Thoracic aorta (tissue), 2 donors: ENCODE measurements around the gene MYADML2. TPM values are rescaled to one million over a fixed set of nuclear protein-coding genes. Genes with fewer than 3 reads are reported as not detected.

Source experiments
- ATAC-seq: fragments of 150-250 bp; one replicate; pipeline ENCODE4 v1.8.0; 2017; ENCODE audit warnings: low read depth; ENCODE audit not compliant: insufficient number of reproducible peaks, low FRiP score
- DNase-seq: peaks from one replicate; pipeline ENCODE4 v3.0.0-alpha.2; 2020; ENCODE audit warnings: low spot score
- H3K27ac ChIP-seq, 2 donors: fragments of 200-600 bp; sonication (generic); 1 replicate in 1 of 2; 2 replicates in 1 of 2; pipeline ENCODE4 v1.5.1; 2016; ENCODE audit warnings: mild to moderate bottlenecking in 2 of 2, moderate library complexity in 2 of 2
- H3K27me3 ChIP-seq: fragments of 200-600 bp; sonication (generic); replicated peaks from 2 replicates; pipeline ENCODE4 v1.6.0; 2016; ENCODE audit warnings: mild to moderate bottlenecking; ENCODE audit not compliant: insufficient read depth
- H3K36me3 ChIP-seq: fragments of 200-600 bp; sonication (generic); one replicate; pipeline ENCODE4 v1.5.1; 2016
- H3K4me1 ChIP-seq, 2 donors: fragments of 200-600 bp; sonication (generic); 1 replicate in 1 of 2; 2 replicates in 1 of 2; pipeline versions ENCODE4 v1.5.1 to v1.6.0; 2016; ENCODE audit warnings: low read depth in 2 of 2, mild to moderate bottlenecking in 1 of 2; ENCODE audit not compliant: control insufficient read depth in 1 of 2
- H3K4me3 ChIP-seq: fragments of 200-600 bp; sonication (generic); 2 replicates; pipeline ENCODE4 v1.5.1; 2016; ENCODE audit warnings: mild to moderate bottlenecking
- H3K9me3 ChIP-seq: fragments of 200-600 bp; sonication (generic); 2 replicates; pipeline ENCODE4 v1.5.1; 2016
- total RNA-seq, 2 donors: library from RNA; depleted of rRNA; stranded (reverse); fragments of >200 nt; gene quantifications; one replicate each; pipeline versions ENCODE4 v1.1.0 to v1.2.3, GENCODE V29; 2016
- TF ChIP-seq, protein P1 (sequence below): fragments of 200-600 bp; sonication (generic); IDR thresholded peaks from one replicate; pipeline ENCODE4 v1.5.1; 2019; ENCODE audit warnings: antibody characterized with exemption

The MYADML2 gene
- total RNA-seq, 2 donors from 2014 or later = not detected

DNA sequence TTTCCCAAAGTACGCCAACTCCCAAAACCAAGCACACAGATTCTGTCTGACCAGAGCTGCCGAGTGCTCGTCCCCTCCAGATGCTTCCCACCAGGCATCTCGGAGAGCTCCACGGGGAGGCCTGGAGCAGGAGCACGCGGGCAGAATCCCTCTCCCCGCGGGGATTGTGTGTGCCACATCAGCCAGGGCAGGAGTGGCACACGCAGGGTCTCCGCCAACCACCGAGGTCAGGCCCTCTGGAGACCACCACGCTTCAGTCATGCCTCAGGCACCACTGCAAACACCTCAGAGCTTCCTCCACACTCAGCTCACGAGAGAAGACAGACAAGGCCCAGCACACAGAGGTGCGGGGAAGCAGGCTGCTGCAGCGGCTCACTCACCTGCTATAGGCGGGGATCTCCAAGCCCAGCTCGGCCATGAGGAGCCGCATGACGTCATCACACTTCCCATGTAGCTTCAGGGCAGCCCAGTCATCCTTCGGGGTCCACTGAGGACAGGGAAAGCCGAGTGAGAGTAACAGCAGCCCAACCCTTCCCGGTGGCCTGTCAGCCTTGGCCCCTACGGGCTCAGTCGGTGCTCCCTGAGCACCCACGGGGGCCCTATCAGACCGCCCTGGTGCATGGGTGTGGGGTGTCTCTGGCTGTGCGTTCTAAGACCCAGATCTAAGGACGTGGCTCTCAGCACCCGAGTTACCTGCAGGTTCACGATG lies 33.5 kb downstream of the MYADML2 start:
- DNase-seq (no peak), ATAC-seq (no peak)
- H3K4me3 ChIP-seq = no peak overlapping the region
- peaks cover 28% of the 10 kb centered on the region for H3K36me3 ChIP-seq
- H3K27me3 ChIP-seq = no peaks in the 10 kb centered on the region
- peaks cover 19 to 30% of the 10 kb centered on the region in 2 donors for H3K4me1 ChIP-seq
- no peaks in the 10 kb centered on the region for H3K9me3 ChIP-seq
- no peak overlapping the region for H3K27ac ChIP-seq
- TF ChIP-seq, protein P1, sequence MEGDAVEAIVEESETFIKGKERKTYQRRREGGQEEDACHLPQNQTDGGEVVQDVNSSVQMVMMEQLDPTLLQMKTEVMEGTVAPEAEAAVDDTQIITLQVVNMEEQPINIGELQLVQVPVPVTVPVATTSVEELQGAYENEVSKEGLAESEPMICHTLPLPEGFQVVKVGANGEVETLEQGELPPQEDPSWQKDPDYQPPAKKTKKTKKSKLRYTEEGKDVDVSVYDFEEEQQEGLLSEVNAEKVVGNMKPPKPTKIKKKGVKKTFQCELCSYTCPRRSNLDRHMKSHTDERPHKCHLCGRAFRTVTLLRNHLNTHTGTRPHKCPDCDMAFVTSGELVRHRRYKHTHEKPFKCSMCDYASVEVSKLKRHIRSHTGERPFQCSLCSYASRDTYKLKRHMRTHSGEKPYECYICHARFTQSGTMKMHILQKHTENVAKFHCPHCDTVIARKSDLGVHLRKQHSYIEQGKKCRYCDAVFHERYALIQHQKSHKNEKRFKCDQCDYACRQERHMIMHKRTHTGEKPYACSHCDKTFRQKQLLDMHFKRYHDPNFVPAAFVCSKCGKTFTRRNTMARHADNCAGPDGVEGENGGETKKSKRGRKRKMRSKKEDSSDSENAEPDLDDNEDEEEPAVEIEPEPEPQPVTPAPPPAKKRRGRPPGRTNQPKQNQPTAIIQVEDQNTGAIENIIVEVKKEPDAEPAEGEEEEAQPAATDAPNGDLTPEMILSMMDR = no peak

DNA sequence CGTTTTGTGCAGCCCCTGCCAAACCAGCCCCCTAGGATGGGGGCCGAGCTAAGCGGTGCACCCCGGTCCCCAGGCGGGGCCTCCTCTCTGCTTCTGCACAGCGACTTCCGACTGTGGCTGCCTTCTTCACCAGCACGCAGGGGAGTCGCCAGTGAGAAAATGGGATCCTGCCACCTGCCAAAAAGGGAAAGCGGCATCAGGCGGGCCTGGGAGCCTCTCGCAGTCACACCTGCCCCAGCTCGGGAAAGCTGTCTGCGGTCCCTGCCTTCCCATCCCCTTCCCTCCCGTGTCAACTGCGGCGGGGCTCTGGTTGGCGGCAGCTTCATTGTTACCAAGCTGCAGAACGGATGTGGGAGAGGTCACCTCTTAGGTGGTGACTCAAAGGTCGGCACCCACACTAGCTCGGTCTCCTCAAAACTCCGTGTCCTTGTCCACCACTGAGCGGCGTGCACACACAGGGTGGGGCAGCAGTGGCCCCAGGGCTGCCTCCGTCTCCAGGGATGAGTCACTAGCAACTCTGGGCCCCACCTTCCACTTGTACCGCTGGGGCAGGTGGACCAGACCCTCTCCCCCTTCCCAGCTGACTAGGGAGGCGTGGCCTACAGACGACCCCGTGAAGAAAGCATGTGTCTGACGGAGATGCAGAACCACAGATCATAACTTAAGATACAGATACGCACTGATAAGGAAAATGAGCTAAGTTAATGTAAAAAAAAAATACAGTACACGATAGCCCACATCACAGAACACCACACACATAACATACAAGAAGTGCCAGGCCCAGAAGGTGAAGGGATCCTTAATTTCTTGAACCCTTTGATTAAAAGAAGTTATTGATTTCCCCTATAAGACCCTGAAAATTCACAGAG lies 34.4 kb downstream of the MYADML2 start:
- Histone ChIP-seq H3K9me3 (no peaks in the 10 kb centered on the region), H3K27ac (no peak overlapping the region), H3K4me1 (peaks cover 15 to 26% of the 10 kb centered on the region in 2 donors), H3K27me3 (no peaks in the 10 kb centered on the region), H3K36me3 (peaks cover 28% of the 10 kb centered on the region), H3K4me3 (no peak overlapping the region)
- DNase-seq (no peak), ATAC-seq (no peak)
- TF ChIP-seq, protein P1 = no peak

DNA sequence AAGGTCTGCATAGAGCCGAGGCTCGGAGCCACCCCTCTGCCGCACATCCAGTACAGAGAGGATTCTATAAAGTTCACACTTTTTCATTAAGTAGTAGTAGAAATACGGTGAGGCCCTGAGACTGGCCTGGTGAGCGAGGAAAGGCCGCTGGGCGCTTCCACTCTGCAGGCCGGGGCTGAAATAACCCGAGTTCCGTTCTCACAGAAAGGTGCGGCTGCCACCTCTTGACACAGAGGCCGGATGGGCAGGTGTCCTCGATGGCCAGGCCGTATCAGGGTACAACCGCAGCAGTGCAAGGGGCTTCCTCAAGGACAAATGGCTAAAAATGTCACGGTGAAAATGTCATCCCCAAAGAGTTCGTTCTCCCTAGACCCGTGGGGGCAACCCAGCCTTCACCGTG lies 35.1 kb downstream of the MYADML2 start:
- peak overlapping the region; percentile 52 for H3K4me3 ChIP-seq
- H3K9me3 ChIP-seq = no peaks in the 10 kb centered on the region
- DNase-seq (no peak), ATAC-seq (no peak)
- H3K4me1 ChIP-seq = peaks cover 12 to 20% of the 10 kb centered on the region in 2 donors
- H3K27ac ChIP-seq = peak overlapping the region; percentile 66 to 85
- H3K36me3 ChIP-seq = peaks cover 28% of the 10 kb centered on the region
- TF ChIP-seq, protein P1 = no peak
- no peaks in the 10 kb centered on the region for H3K27me3 ChIP-seq

DNA sequence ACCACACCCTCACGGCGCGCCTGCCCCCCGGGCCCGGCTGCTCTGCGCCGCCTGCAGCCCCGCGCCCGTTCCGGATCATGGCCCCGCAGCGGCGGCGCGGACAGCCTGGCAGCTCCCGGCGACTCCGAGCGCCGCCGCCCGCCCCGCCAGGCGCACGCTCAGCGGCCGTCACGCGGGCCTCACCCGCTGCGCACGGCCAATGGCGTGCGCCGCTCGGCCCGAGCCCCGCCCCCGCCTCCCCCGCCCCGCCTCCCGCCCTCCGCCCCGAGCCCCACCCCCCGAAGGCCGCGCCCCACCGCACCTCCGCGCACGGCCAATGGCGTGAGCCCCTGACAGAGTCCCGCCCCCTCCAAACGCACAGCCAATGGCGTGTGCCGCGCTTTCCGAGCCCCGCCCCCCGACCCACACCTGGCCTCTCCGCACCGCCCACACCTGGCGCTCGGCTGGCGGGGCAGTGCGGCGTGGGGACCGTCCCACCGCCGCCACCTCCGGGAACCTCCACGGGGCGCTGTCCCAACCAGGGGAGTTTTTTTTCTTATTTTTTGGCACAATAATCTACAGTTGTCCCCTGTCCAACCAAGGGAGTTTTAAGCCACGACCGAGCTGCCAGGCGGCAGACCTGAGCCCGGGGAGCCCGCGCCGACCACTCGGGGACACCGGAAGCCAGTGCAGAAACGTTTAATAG lies 35.6 kb downstream of the MYADML2 start, which contains the start of gene PCYT2:
Gene PCYT2 (minus strand): TSS at position 123 of the 685 bp plus-strand sequence. CDS start 44 bp downstream, at position 79.
- Histone ChIP-seq H3K36me3 (peaks cover 28% of the 10 kb centered on the region), H3K4me1 (peaks cover 6 to 14% of the 10 kb centered on the region in 2 donors), H3K9me3 (no peaks in the 10 kb centered on the region), H3K4me3 (peak within 1 kb of the TSS; percentile 81), H3K27ac (peak within 1 kb of the TSS; percentile 66 to 85), H3K27me3 (no peaks in the 10 kb centered on the region)
- DNase-seq (peak; percentile 53), ATAC-seq (peak; percentile 86)
- TF ChIP-seq, protein P1 = no peak
